Right renal pelvis (tissue), 4 donors: ENCODE measurements around the gene HYAL1. TPM values are rescaled to one million over a fixed set of nuclear protein-coding genes. Genes with fewer than 3 reads are reported as not detected.
A peak's percentile ranks its signal among the peaks of the same experiment; 100 is the strongest.
"Not testable (repeated sequence)": the region's sequence is repeated elsewhere in the genome, so short reads cannot be mapped to it uniquely, and the experiment has no call there.

Experiments
- DNase-seq, 4 donors: peaks; one replicate each; pipeline ENCODE4 v3.0.0-alpha.2; 2013; ENCODE audit warnings: low read depth in 4 of 4, low spot score in 3 of 4, missing footprints in 1 of 4
- polyA plus RNA-seq, 4 donors: library from polyadenylated mRNA; unstranded; fragments of 120-200 nt; gene quantifications; one replicate each; pipeline ENCODE4 v1.2.1, GENCODE V29; 2013; ENCODE audit not compliant: insufficient read length in 4 of 4

The HYAL1 gene
- polyA plus RNA-seq, 4 donors = 6.2 to 8.0 (median 6.8) TPM

GRCh38 chr3:50263478-50264382 lies 39.6 kb downstream of the HYAL1 start:
- DNase-seq = no peak

- no peak for DNase-seq
These were observed 40.6 kb downstream of the HYAL1 start for GRCh38 chr3:50262778-50263177.

- DNase-seq = not testable (repeated sequence)
These were observed 41.2 kb downstream of the HYAL1 start for GRCh38 chr3:50262200-50262599.

- no peak for DNase-seq
These were observed 41.9 kb downstream of the HYAL1 start for GRCh38 chr3:50261505-50261904.

- DNase-seq = no peak
These were observed 42.4 kb downstream of the HYAL1 start for GRCh38 chr3:50260942-50261441.

GRCh38 chr3:50260027-50260941 lies 43.1 kb downstream of the HYAL1 start:
- DNase-seq = peak; percentile 87 to 96 (median 90)

GRCh38 chr3:50259432-50260026 lies 43.8 kb downstream of the HYAL1 start:
- DNase-seq = no peak

- DNase-seq = no peak
These were observed 44.4 kb downstream of the HYAL1 start for GRCh38 chr3:50258979-50259378.

- no peak for DNase-seq
These were observed 45.2 kb downstream of the HYAL1 start for GRCh38 chr3:50258029-50258680.

- no peak for DNase-seq
These were observed 46.1 kb downstream of the HYAL1 start for GRCh38 chr3:50256978-50257890.

- DNase-seq = no peak
These were observed 48.1 kb downstream of the HYAL1 start for GRCh38 chr3:50255251-50255615.

- DNase-seq = no peak
These were observed 48.7 kb downstream of the HYAL1 start for GRCh38 chr3:50254577-50255250.

- no peak for DNase-seq
These were observed 52.2 kb downstream of the HYAL1 start for GRCh38 chr3:50251220-50251619.

- no peak for DNase-seq
These were observed 52.9 kb downstream of the HYAL1 start for GRCh38 chr3:50250514-50250913.

Other genes with a start within 250 kb of the HYAL1 start
- 100 to 1,000 TPM; 231 to 273 (median 235) TPM for gene RBM5, start 214.7 kb downstream of the HYAL1 start, polyA plus RNA-seq
- 10 to 100 TPM; 75.1 to 81.1 (median 78.5) TPM for gene SEMA3F, start 148.2 kb downstream of the HYAL1 start, polyA plus RNA-seq
- under 1 TPM in 2 of 4 donors, not detected in 2; 0.03 to 0.10 TPM for gene GNAT1, start 112.0 kb downstream of the HYAL1 start, polyA plus RNA-seq
- 1 to 10 TPM; 5.0 to 9.6 (median 6.6) TPM for gene SLC38A3, start 98.3 kb downstream of the HYAL1 start, polyA plus RNA-seq
- gene GNAI2, start 67.4 kb downstream of the HYAL1 start, polyA plus RNA-seq = 100 to 1,000 TPM; 203 to 219 (median 207) TPM
- 100 to 1,000 TPM in 1 of 4 donors, 10 to 100 TPM in 3; 86.9 to 125 (median 92.2) TPM for gene SEMA3B, start 34.4 kb downstream of the HYAL1 start, polyA plus RNA-seq
- gene LSMEM2, start 24.5 kb downstream of the HYAL1 start, polyA plus RNA-seq = under 1 TPM; 0.51 to 0.75 (median 0.66) TPM
- 10 to 100 TPM; 39.6 to 50.5 (median 45.0) TPM for gene IFRD2, start 11.1 kb downstream of the HYAL1 start, polyA plus RNA-seq
- 1 to 10 TPM; 3.1 to 3.8 (median 3.1) TPM for gene HYAL3, start 4.2 kb downstream of the HYAL1 start, polyA plus RNA-seq
- gene NAA80, start 4.2 kb downstream of the HYAL1 start, polyA plus RNA-seq = 10 to 100 TPM in 1 of 4 donors, 1 to 10 TPM in 3; 8.6 to 10.5 (median 9.9) TPM
- gene HYAL2, start 19.2 kb upstream of the HYAL1 start, polyA plus RNA-seq = 10 to 100 TPM; 62.8 to 92.9 (median 75.5) TPM
- gene TUSC2, start 24.6 kb upstream of the HYAL1 start, polyA plus RNA-seq = 10 to 100 TPM; 24.6 to 29.7 (median 27.7) TPM
- gene RASSF1, start 37.3 kb upstream of the HYAL1 start, polyA plus RNA-seq = 10 to 100 TPM; 17.5 to 22.8 (median 17.8) TPM
- gene ZMYND10, start 42.2 kb upstream of the HYAL1 start, polyA plus RNA-seq = 1 to 10 TPM; 3.6 to 4.7 (median 3.8) TPM
- 10 to 100 TPM; 30.3 to 36.9 (median 32.6) TPM for gene NPRL2, start 47.2 kb upstream of the HYAL1 start, polyA plus RNA-seq
- 10 to 100 TPM; 11.9 to 18.3 (median 15.3) TPM for gene CYB561D2, start 47.3 kb upstream of the HYAL1 start, polyA plus RNA-seq
- gene TMEM115, start 55.9 kb upstream of the HYAL1 start, polyA plus RNA-seq = 10 to 100 TPM; 37.8 to 49.5 (median 38.7) TPM
- gene CACNA2D2, start 200.1 kb upstream of the HYAL1 start, polyA plus RNA-seq = 10 to 100 TPM; 14.9 to 18.1 (median 15.2) TPM